HCT116 (cell line): Measurements from ENCODE around the gene FBXO31. TPM values are rescaled to one million over a fixed set of nuclear protein-coding genes. Genes with fewer than 3 reads are reported as not detected.
A peak's percentile ranks its signal among the peaks of the same experiment; 100 is the strongest.

Source experiments
- ATAC-seq: fragments of 200-7000 bp; cut with Tn5 transposase; 2 replicates; pipeline ENCODE4 v1.9.1; 2020; ENCODE audit warnings: mild to moderate bottlenecking, moderate library complexity
- BruUV-seq: library from RNA; stranded (reverse); fragments of 400-500 nt; replicated peaks from 2 replicates; lab custom pipeline; 2021; lab: Mats Ljungman, UMichigan
- CTCF ChIA-PET: fragments of 300-600 bp; sonication (Branson Sonifier 250); formaldehyde crosslinking; loops from one replicate; lab custom pipeline; 2021; ENCODE audit warnings: antibody characterized with exemption; lab: Charles Lee
- POLR2A ChIA-PET: fragments of 300-600, 350-600 bp; sonication (Branson Sonifier 250); formaldehyde crosslinking; loops from one replicate; lab custom pipeline; 2021; ENCODE audit warnings: antibody characterized with exemption; lab: Charles Lee
- RAD21 ChIA-PET, 2 experiments: fragments of 300-600 bp; sonication (Branson Sonifier 250); formaldehyde crosslinking; loops; one replicate each; lab custom pipeline; 2023; ENCODE audit warnings: low total read pairs in 2 of 2; ENCODE audit not compliant: uncharacterized antibody in 2 of 2, unreplicated experiment in 2 of 2, low non-redundant PET in 1 of 2; lab: Charles Lee
- DNase-seq: peaks from one replicate; pipeline ENCODE4 v3.0.0-alpha.2; 2010; ENCODE audit warnings: low read depth, low spot score
- H2AFZ ChIP-seq: fragments of 200-600 bp; shearing (Covaris generic), sonication (generic); 2 replicates; pipeline ENCODE4 v1.6.1; 2017; ENCODE audit warnings: low read depth, mixed run types, mixed read lengths, antibody characterized with exemption, low read length; ENCODE audit not compliant: poor library complexity, severe bottlenecking
- H3K27ac ChIP-seq: 2 replicates; pipeline ENCODE4 v1.5.1; 2012; ENCODE audit warnings: low read depth, low read length
- H3K27me3 ChIP-seq: fragments of 200-600 bp; sonication (generic); 2 replicates; pipeline ENCODE4 v1.6.1; 2016; ENCODE audit warnings: mixed run types, low read length, mixed read lengths; ENCODE audit not compliant: insufficient read depth
- H3K36me3 ChIP-seq, 2 experiments: fragments of 200-500 bp in 1 of 2; fragments of 200-600 bp in 1 of 2; sonication (Bioruptor generic) in 1 of 2; sonication (generic) in 1 of 2; 2 replicates each; pipeline versions ENCODE4 v1.5.1 to v1.6.1; 2014 to 2016; ENCODE audit warnings: low read length in 2 of 2, inconsistent platforms in 1 of 2, mixed read lengths in 1 of 2, mixed run types in 1 of 2; ENCODE audit not compliant: insufficient read depth in 2 of 2, control insufficient read depth in 1 of 2
- H3K4me1 ChIP-seq, 2 experiments: fragments of 200-600 bp in 1 of 2; sonication (generic) in 1 of 2; 2 replicates each; pipeline versions ENCODE4 v1.5.1 to v1.6.1; 2012 to 2017; ENCODE audit warnings: low read length in 2 of 2, inconsistent platforms in 1 of 2, mild to moderate bottlenecking in 1 of 2, mixed read lengths in 1 of 2, mixed run types in 1 of 2, moderate library complexity in 1 of 2; ENCODE audit not compliant: insufficient read depth in 2 of 2, control insufficient read depth in 1 of 2
- H3K4me2 ChIP-seq: fragments of 200-600 bp; sonication (generic); 2 replicates; pipeline ENCODE4 v1.6.1; 2017; ENCODE audit warnings: mixed run types, low read length, mixed read lengths
- H3K4me3 ChIP-seq, 2 experiments: fragments of 200-600 bp in 1 of 2; sonication (generic) in 1 of 2; replicated peaks in 1 of 2; 2 replicates each; pipeline ENCODE4 v1.5.1; 2011 to 2016; ENCODE audit warnings: low read length in 2 of 2, control low read depth in 1 of 2, low read depth in 1 of 2, mild to moderate bottlenecking in 1 of 2, mixed read lengths in 1 of 2, mixed run types in 1 of 2
- H3K79me2 ChIP-seq: fragments of 200-600 bp; sonication (generic); 2 replicates; pipeline ENCODE4 v1.6.1; 2017; ENCODE audit warnings: mild to moderate bottlenecking, mixed run types, low read length, moderate library complexity, mixed read lengths; ENCODE audit not compliant: insufficient read depth
- H3K9ac ChIP-seq: fragments of 200-600 bp; sonication (generic); 2 replicates; pipeline ENCODE4 v1.6.1; 2016; ENCODE audit warnings: low read length, mixed read lengths
- H3K9me2 ChIP-seq: fragments of 200-600 bp; sonication (generic), shearing (Covaris generic); 2 replicates; pipeline ENCODE4 v1.6.1; 2017; ENCODE audit warnings: mixed run types, mild to moderate bottlenecking, moderate library complexity; ENCODE audit not compliant: insufficient read depth
- H3K9me3 ChIP-seq, 2 experiments: fragments of 200-500 bp in 1 of 2; fragments of 200-600 bp in 1 of 2; sonication (Bioruptor generic) in 1 of 2; sonication (generic) in 1 of 2; 2 replicates each; pipeline ENCODE4 v1.6.1; 2014 to 2017; ENCODE audit warnings: low read length in 2 of 2, mixed read lengths in 2 of 2, inconsistent platforms in 1 of 2, low read depth in 1 of 2, mild to moderate bottlenecking in 1 of 2, mixed run types in 1 of 2, moderate library complexity in 1 of 2; ENCODE audit not compliant: control insufficient read depth in 1 of 2, insufficient read depth in 1 of 2
- H4K20me1 ChIP-seq: fragments of 200-600 bp; sonication (generic), shearing (Covaris generic); 2 replicates; pipeline ENCODE4 v1.6.1; 2017; ENCODE audit warnings: mixed run types, mild to moderate bottlenecking, moderate library complexity; ENCODE audit not compliant: insufficient read depth
- EZH2phosphoT487 ChIP-seq: fragments of 200-600 bp; IDR thresholded peaks from 2 replicates; pipeline ENCODE4 v1.6.1; 2018; ENCODE audit warnings: antibody characterized with exemption, borderline replicate concordance
- FOSL1 ChIP-seq: IDR thresholded peaks from 2 replicates; pipeline ENCODE4 v1.6.1; 2012; ENCODE audit warnings: low read depth
- POLR2AphosphoS5 ChIP-seq: IDR thresholded peaks from 2 replicates; pipeline ENCODE4 v1.6.1; 2011; ENCODE audit warnings: mild to moderate bottlenecking, low read depth, low read length, moderate library complexity
- ZNF274 ChIP-seq: fragments of 200-500 bp; sonication (Bioruptor generic); IDR thresholded peaks from 2 replicates; pipeline ENCODE4 v1.6.1; 2014; ENCODE audit warnings: mild to moderate bottlenecking, low read depth, low read length, inconsistent platforms
- intact Hi-C: fragments of 100-400 bp; cut with micrococcal nuclease; formaldehyde crosslinking; loops from 2 replicates; pipeline ENCODE4 v1.10.0; 2022
- total RNA-seq: library from RNA; stranded (reverse); gene quantifications from one replicate; pipeline ENCODE4 v1.2.1, GENCODE V29; 2021; ENCODE audit not compliant: unreplicated experiment
- TF ChIP-seq, protein P1 (sequence below): IDR thresholded peaks from 2 replicates; pipeline ENCODE4 v1.6.1; 2012
- TF ChIP-seq, protein P2 (sequence below): IDR thresholded peaks from 2 replicates; pipeline ENCODE4 v1.6.1; 2011; ENCODE audit warnings: mild to moderate bottlenecking, low read length, moderate library complexity; ENCODE audit not compliant: insufficient replicate concordance; ENCODE audit errors: extremely low read depth

FBXO31 gene
- total RNA-seq, 1 experiment from 2014 or later = 52.1 TPM

DNA sequence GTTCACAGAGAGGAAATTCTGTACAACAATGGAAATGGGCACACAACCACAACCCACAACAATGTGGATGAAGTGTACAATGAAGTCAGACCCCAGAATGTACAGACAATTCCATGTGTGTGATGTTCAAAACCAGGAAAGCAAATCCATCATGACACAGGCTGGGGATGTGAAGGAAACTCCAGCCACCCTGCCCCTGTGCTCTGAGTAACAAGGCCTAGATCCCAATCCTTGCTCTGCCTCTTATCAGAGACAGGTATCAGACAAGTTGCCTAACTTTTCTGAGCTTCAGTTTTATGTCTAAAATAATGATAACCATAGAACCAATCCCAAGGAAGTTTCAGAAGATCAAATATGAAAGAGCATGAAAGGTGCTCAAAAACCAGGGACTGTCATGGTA lies 64.6 kb downstream of the FBXO31 start:
- H3K4me2 ChIP-seq = peak overlapping the region; percentile 77
- no peak overlapping the region for H2AFZ ChIP-seq
- peaks cover under 1% of the 10 kb centered on the region; the same call in 1 of the 2 replicates for H4K20me1 ChIP-seq
- POLR2A ChIA-PET = no interaction called here
- BruUV-seq = no TSS peak
- no peaks in the 10 kb centered on the region for H3K9me3 ChIP-seq
- H3K9ac ChIP-seq = peak overlapping the region; percentile 96; the same call in 1 of the 2 replicates
- DNase-seq (no peak), ATAC-seq (no peak)
- RAD21 ChIA-PET = interaction anchor here in 1 of 2 experiments (1.0 kb wide), 1 partner anchor 317 kb away, joined by 3 read pairs; no protein-coding TSS in a partner anchor
- H3K79me2 ChIP-seq = peaks cover 19% of the 10 kb centered on the region
- no peaks in the 10 kb centered on the region for H3K9me2 ChIP-seq
- H3K36me3 ChIP-seq = peaks cover 0 to 4% of the 10 kb centered on the region in 2 experiments; a peak in 1 of 4 replicates
- CTCF ChIA-PET = interaction anchor here (1.2 to 2.5 kb wide), 3 partner anchors 21 to 317 kb away, joined by 3 to 12 read pairs (median 6); no protein-coding TSS in a partner anchor
- no peak overlapping the region for H3K27ac ChIP-seq
- H3K4me3 ChIP-seq = peak overlapping the region; percentile 73 to 99; a peak in 2 of 4 replicates
- intact Hi-C loops = loop anchor here (5.0 kb wide), 1 partner anchor 63 kb away; the partner anchor contains the start of gene FBXO31
- H3K27me3 ChIP-seq = no peaks in the 10 kb centered on the region
- H3K4me1 ChIP-seq = peaks cover 11 to 23% of the 10 kb centered on the region in 2 experiments; a peak in 3 of 4 replicates
- no peak for TF ChIP-seq FOSL1
- TF ChIP-seq, protein P1, sequence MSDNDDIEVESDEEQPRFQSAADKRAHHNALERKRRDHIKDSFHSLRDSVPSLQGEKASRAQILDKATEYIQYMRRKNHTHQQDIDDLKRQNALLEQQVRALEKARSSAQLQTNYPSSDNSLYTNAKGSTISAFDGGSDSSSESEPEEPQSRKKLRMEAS = no peak
- TF ChIP-seq ZNF274 = no peak
- 0 out of 2 replicates have a peak, but pooled peaks have one; percentile 33 for TF ChIP-seq POLR2AphosphoS5
- TF ChIP-seq, protein P2, sequence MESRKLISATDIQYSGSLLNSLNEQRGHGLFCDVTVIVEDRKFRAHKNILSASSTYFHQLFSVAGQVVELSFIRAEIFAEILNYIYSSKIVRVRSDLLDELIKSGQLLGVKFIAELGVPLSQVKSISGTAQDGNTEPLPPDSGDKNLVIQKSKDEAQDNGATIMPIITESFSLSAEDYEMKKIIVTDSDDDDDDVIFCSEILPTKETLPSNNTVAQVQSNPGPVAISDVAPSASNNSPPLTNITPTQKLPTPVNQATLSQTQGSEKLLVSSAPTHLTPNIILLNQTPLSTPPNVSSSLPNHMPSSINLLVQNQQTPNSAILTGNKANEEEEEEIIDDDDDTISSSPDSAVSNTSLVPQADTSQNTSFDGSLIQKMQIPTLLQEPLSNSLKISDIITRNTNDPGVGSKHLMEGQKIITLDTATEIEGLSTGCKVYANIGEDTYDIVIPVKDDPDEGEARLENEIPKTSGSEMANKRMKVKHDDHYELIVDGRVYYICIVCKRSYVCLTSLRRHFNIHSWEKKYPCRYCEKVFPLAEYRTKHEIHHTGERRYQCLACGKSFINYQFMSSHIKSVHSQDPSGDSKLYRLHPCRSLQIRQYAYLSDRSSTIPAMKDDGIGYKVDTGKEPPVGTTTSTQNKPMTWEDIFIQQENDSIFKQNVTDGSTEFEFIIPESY = no peak
- no peak for TF ChIP-seq EZH2phosphoT487
- TF ChIP-seq, all 23 proteins: peak for 1
